NCI-H2107 (cell line): ENCODE measurements around the gene RCAN3.
"Not testable (repeated sequence)": the region's sequence is repeated elsewhere in the genome, so short reads cannot be mapped to it uniquely, and the experiment has no call there.

ENCODE experiments used
- DNase-seq: peaks from one replicate; lab custom pipeline; 2025; lab: John Stamatoyannopoulos, UW

RCAN3 gene

GRCh38 chr1:24514946-24515345 is 12.3 kb downstream of the RCAN3 start:
- no peak for DNase-seq

GRCh38 chr1:24515671-24516209 is 13.1 kb downstream of the RCAN3 start:
- not testable (repeated sequence) for DNase-seq

GRCh38 chr1:24516506-24516905 is 13.9 kb downstream of the RCAN3 start:
- DNase-seq = no peak

- DNase-seq = no peak
These were observed 15.3 kb downstream of the RCAN3 start for GRCh38 chr1:24517898-24518297.

DNA sequence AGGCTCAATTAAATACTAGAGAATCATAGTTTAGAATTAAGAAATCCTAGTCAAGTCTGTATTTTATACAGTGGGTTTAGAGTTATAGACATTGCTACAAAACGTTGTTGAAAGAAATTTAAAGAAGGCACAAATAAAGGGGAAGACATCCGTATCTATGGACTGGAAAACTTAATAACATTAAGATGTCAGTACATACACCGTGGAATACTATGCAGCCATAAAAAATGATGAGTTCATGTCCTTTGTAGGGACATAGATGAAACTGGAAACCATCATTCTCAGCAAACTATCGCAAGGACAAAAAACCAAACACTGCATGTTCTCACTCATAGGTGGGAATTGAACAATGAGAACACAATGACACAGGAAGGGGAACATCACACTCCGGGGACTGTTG is 17.6 kb downstream of the RCAN3 start:
- not testable (repeated sequence) for DNase-seq

DNA sequence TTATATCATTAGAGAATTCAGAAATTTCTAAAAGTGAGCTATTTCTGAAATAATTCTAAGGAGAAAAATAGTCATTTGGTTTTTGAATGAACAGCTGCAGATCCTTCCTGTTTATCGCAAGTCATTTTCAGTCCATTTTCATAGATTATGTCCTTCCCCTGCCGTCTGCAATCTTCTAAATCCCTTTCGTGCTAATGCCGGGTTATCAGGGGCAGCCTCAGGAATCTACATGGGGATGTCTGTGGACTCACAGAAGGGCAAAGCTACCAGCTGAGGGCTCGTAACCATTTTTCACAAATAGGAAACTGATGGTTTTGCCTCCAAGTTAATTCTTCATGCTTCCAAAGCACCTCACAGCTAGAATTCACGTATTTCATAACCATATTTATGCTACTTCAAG is 23.0 kb downstream of the RCAN3 start:
- DNase-seq = no peak

GRCh38 chr1:24526045-24526444 is 23.4 kb downstream of the RCAN3 start:
- DNase-seq = no peak

DNA sequence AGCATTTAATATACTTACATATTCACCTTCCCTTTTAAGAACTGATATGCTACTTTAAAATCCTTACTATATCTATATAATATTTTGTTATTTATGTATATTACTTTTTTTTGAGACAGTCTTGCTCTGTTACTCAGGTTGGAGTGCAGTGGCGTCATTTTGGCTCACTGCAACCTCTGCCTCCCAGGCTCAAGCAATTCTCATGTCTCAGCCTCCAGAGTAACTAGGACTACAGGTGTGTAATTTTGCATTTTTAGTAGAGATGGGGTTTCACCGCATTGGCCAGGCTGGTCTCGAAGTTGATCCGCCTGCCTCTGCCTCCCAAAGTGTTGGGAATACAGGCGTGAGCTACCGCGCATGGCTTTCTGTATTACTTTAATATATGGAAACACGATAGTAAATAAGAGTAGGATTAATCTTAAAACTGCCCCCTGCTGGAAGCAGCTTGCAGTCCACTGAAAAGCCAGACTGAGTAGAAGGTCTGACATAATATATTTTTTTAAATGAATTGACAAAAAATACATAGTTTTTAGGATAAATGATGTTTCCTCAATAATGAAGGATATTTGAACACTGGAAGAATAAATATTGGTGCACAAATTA is 24.4 kb downstream of the RCAN3 start:
- DNase-seq = no peak

DNA sequence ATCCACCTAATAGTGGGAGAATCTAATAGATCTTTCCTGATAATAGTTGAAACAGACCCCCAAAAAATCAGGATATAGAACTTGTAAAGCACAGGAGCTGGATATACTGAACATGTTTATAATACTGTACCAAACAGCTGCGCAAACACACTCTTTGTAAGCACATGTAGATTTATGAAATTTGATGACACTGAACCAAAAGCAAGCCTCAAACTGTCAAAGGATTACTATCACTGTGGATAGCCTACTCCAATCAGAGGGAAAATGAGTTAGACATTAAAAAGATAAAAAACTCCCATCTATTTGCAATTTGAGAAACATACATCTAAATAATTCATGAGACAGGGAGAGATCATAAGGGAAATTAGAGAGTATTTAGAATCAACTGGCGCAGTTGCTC is 26.1 kb downstream of the RCAN3 start:
- no peak for DNase-seq

GRCh38 chr1:24529292-24529691 is 26.7 kb downstream of the RCAN3 start:
- DNase-seq = not testable (repeated sequence)

- no peak for DNase-seq
These were observed 32.4 kb downstream of the RCAN3 start for GRCh38 chr1:24535021-24535424.

GRCh38 chr1:24535778-24536177 is 33.1 kb downstream of the RCAN3 start:
- DNase-seq = no peak

DNA sequence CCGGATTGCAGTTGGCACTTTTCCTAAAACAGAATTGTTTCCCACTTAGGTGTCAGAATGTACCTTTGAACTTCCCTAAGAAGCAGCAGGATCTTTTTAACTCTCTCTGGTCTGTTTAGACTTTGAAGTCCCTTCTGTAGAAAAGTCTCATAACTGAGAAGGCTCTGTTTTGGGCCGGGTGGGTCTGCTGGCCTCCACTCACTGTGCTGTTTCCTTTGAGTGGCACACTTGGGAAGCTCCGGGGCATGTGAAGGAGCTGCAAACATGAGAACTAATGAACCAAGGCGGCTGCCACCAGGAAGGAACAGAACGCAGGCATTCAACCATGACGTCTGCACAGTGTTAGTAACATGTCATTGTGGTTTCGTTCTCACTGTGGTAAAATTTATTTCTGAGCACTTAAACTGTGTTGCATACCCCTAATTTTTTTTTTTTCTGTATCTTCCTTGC is 33.8 kb downstream of the RCAN3 start:
- DNase-seq = peak; percentile 71

GRCh38 chr1:24540051-24540905 is 37.6 kb downstream of the RCAN3 start:
- DNase-seq = no peak

- DNase-seq = no peak
These were observed 38.5 kb downstream of the RCAN3 start for GRCh38 chr1:24540906-24541710.

DNA sequence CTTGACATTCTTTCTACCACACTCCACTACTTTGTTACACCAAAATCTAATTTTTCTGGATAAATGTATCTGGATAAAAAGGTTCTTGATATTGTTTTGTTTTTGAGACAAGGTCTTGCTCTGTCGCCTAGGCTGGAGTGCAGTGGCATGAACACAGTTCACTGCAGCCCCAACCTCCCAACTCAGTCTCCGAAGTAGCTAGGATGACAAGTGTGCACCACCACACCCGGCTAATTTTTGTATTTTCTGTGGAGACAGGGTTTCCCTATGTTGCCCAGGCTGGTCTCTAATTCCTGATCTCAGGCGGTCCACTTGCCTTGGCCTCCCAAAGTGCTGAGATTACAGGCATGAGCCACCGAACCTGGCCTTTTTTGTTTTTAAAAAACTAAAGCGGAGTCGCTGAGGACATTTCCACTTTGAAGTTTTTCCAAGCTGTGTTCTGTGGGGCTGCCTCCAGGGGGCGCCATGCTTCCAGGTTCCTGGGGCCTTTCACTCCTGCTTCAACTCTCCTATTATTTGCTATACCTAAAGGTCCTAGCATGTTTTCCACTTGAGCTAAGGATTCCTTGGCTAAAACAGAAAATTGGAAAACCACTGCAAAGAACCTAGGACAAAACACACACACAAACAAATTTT is 39.2 kb downstream of the RCAN3 start:
- no peak for DNase-seq

- no peak for DNase-seq
These were observed 41.6 kb downstream of the RCAN3 start for GRCh38 chr1:24544239-24544638.

DNA sequence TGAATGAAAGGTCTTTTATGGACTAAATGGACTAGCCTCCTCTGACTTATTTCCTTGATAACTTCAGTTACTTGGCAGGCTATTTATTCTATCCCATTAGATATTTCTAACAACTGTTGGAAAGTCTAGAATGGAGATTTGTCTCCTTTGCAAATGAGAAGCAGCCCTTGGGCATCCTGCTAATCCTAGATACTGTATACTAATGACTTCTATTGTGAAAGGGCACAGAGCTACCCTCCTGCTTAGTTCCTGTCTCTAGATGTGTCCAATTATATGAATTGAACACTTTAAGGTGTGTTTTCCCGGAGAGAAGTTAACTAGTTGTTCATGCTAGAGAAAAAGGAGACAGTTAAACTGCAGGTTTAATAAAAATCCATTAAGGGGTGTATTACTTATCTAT is 43.0 kb downstream of the RCAN3 start:
- no peak for DNase-seq

DNA sequence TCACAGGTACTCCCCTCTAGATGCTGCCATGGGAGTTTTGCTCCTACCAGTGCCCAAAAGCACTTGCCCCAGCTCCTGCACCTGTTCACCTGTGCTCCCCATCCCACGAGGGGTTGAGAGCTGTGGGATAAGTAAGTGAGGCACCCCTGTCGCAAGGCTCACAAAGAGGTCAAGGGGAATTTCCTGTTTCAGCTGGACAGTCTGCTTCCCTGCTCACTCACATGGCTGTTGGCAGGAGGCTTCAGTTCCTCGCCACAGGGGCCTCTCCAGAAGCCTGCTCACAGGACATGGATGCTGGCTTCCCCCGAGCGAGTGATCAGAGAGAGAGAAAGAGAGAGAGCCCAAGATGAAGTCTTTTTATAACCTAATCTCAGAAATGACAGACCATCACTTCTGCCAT is 44.6 kb downstream of the RCAN3 start:
- DNase-seq = no peak

DNA sequence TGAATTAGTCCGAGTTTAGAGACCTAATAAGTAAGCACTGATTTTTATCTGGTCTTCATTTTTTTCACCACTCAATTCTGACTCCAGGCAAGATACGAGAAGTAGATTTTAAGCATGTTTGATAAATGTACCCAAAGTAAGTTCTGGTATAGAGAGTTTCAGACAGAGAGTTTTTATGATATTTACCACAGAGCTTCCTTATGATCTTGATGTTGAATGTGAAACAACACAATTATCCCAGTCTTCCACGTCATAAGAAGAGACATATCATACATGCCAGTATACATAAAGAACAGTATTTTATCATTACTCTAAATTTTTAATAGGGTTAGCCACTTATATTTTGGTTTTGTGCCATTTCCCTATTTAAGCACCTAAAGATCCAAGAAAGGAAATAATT is 45.4 kb downstream of the RCAN3 start:
- no peak for DNase-seq

- DNase-seq = not testable (repeated sequence)
These were observed 46.6 kb downstream of the RCAN3 start for GRCh38 chr1:24549210-24549609.
